ENCODE results near the gene GFI1.
"Not testable (repeated sequence)": the region's sequence is repeated elsewhere in the genome, so short reads cannot be mapped to it uniquely, and the experiment has no call there.

GFI1 gene

DNA sequence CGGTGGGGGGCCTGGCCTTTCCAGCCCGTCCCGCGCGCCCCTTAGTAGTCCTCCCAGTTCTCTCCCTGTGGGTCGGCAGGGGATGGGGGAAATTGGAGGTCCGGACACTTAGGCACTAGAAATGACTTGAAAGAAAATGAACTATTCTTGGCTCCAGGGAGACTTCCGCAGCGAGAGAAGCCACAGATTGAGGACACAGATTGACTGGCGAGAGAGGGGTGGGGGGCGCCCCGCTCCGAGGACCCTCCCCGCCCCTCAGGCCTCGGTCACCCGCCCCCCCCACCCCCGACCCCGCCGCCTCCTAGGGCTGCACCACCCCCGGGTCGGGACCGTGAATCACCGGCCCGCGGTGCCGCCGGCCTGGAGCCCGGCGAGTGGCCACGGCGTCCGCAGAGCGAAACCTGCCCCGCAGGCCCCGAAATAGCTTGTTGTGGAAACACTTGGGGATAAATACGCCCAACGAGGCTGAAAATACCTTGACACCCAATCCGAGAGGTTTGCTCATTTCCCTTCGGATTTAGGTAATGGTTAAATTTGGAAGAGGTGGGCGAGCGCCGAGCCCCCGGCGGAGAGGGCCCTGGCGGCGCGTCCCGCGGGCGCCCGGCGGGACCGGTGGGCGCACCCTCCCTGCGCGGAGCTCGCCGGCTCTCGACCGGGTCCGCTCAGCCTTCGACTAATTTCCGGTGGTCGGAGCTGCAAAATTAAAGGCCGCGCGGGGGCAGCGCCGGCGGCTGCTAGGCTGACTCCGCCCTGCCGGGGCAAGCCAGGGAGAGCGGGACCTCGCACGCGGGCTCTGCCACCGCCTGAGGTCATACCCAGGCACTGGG lies at the start of gene GFI1:
Gene GFI1, minus strand, starts transcription at position 675 of the 827 bp plus-strand sequence. CDS start 3,438 bp downstream, outside the sequence.
- no peaks in the 10 kb centered on the region for H3K36me3 ChIP-seq (replicated peaks)
- DNase-seq = no peak
- in situ Hi-C loops (cut with HindIII; ENCODE audit: low pct_ligation_motif_present, low sequenced_read_pairs) = no loop called here
- peak within 1 kb of the TSS; percentile 60 for H3K4me3 ChIP-seq (ENCODE audit: low read depth, low read length)
- H3K27me3 ChIP-seq (replicated peaks) = peaks cover 36% of the 10 kb centered on the region
- H3K27ac ChIP-seq = no peak within 1 kb of the TSS
- TF ChIP-seq, protein P1, sequence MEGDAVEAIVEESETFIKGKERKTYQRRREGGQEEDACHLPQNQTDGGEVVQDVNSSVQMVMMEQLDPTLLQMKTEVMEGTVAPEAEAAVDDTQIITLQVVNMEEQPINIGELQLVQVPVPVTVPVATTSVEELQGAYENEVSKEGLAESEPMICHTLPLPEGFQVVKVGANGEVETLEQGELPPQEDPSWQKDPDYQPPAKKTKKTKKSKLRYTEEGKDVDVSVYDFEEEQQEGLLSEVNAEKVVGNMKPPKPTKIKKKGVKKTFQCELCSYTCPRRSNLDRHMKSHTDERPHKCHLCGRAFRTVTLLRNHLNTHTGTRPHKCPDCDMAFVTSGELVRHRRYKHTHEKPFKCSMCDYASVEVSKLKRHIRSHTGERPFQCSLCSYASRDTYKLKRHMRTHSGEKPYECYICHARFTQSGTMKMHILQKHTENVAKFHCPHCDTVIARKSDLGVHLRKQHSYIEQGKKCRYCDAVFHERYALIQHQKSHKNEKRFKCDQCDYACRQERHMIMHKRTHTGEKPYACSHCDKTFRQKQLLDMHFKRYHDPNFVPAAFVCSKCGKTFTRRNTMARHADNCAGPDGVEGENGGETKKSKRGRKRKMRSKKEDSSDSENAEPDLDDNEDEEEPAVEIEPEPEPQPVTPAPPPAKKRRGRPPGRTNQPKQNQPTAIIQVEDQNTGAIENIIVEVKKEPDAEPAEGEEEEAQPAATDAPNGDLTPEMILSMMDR (IDR thresholded peaks at IDR 0.05; ENCODE audit: low read depth, low read length, missing control alignments) = no peak

DNA sequence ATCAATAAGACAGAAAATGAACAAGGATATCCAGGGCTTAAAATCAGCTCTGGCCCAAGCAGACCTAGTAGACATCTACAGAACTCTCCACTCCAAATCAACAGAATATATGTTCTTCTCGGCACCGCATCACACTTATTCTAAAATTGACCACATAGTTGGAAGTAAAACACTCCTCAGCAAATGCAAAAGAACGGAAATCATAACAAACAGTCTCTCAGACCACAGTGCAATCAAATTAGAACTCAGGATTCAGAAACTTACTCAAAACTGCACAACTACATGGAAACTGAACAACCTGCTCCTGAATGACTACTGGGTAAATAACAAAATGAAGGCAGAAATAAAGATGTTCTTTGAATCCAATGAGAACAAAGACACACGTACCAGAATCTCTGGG lies 45.6 kb upstream of the GFI1 start:
- H3K27me3 ChIP-seq (replicated peaks); H3K27ac ChIP-seq; in situ Hi-C loops (cut with HindIII; ENCODE audit: low pct_ligation_motif_present, low sequenced_read_pairs); DNase-seq; H3K4me3 ChIP-seq (ENCODE audit: low read depth, low read length); H3K36me3 ChIP-seq (replicated peaks): not testable (repeated sequence)

DNA sequence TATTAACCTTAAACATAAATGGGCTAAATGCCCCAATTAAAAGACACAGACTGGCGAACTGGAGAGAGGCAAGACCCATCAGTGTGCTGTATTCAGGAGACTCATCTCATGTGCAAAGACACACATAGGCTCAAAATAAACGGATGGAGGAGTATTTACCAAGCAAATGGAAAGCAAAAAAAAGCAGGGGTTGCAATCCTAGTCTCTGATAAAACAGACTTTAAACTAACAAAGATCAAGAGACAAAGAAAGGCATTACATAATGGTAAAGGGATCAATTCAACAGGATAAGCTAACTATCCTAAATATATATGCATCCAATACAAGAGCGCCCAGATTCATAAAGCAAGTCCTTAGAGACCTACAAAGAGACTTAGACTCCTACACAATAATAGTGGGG lies 45.2 kb upstream of the GFI1 start:
- H3K27me3 ChIP-seq (replicated peaks); DNase-seq; in situ Hi-C loops (cut with HindIII; ENCODE audit: low pct_ligation_motif_present, low sequenced_read_pairs); H3K36me3 ChIP-seq (replicated peaks); H3K27ac ChIP-seq; H3K4me3 ChIP-seq (ENCODE audit: low read depth, low read length): not testable (repeated sequence)

DNA sequence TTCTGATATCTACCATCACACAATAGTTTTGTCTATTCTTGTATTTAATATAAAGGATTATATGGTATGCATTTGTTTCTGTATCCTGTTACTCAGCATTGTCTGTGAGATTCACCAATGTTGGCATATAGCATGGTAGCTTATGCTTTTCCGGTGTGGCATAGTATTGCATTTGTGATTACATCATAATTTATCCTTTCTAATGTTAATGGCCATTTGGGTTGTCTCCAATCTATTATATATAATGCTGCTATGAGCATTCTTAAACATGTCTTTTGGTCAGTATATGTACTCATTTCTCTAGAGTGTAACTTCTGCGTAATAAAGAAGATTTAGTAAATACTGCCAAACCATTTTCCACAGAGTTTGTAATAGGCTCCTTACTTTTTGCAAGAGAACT lies 40.9 kb upstream of the GFI1 start:
- H3K27me3 ChIP-seq (replicated peaks) = no peaks in the 10 kb centered on the region
- TF ChIP-seq, protein P1 (IDR thresholded peaks at IDR 0.05; ENCODE audit: low read depth, low read length, missing control alignments) = no peak
- in situ Hi-C loops (cut with HindIII; ENCODE audit: low pct_ligation_motif_present, low sequenced_read_pairs) = no loop called here
- H3K36me3 ChIP-seq (replicated peaks) = peaks cover 3% of the 10 kb centered on the region
- H3K4me3 ChIP-seq (ENCODE audit: low read depth, low read length) = no peak overlapping the region
- no peak for DNase-seq
- no peak overlapping the region for H3K27ac ChIP-seq

DNA sequence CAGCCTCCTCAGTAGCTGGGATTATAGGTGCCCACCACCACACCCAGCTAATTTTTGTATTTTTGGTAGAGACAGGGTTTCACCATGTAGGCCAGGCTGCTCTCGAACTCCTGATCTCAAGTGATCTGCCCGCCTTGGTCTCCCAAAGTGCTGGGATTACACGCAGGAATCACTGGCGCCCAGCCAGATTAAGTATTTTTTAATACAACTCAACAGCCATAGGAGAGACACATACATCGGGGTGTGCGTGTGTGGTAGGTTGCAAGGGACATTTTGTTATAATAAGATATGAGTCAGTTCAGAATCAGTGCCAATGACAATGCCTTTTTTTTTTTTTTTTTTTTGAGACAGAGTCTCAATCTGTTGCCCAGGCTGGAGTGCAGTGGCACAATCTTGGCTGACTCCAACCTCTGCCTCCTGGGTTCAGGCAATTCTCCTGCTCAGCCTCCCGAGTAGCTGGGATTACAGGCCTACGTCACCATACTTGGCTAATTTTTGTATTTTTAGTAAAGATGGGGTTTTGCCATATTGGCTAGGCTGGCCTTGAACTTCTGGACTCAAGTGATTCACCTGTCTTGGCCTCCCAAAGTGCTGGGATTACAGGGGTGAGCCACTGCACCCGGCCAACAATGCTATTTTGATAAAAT lies 38.3 kb upstream of the GFI1 start:
- H3K4me3 ChIP-seq (ENCODE audit: low read depth, low read length); H3K27me3 ChIP-seq (replicated peaks); H3K27ac ChIP-seq; in situ Hi-C loops (cut with HindIII; ENCODE audit: low pct_ligation_motif_present, low sequenced_read_pairs); H3K36me3 ChIP-seq (replicated peaks): not testable (repeated sequence)
- DNase-seq = peak; percentile 27

DNA sequence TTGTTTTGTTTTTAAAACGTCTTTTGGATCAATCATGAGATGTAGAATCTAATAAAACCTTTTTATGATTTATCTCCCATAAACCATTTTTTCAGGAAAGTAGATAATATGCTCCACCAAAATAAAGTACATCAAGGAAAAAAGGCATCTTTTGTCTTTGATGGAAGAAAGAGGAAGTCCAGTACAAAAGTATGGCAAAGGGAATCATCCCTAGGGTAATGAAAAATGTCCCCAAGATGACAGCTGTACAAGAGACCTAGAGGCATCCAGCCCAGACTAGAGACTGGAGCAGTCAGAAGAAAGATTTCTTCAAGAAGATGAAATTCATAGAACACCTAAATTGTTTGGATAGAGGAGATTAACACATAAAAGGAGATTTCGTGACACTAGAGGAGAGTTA lies 32.3 kb upstream of the GFI1 start:
- Histone ChIP-seq H3K36me3 (replicated peaks) (peaks cover 3% of the 10 kb centered on the region), H3K4me3 (ENCODE audit: low read depth, low read length) (no peak overlapping the region), H3K27me3 (replicated peaks) (no peaks in the 10 kb centered on the region), H3K27ac (no peak overlapping the region)
- DNase-seq = no peak
- TF ChIP-seq, protein P1 (IDR thresholded peaks at IDR 0.05; ENCODE audit: low read depth, low read length, missing control alignments) = no peak
- in situ Hi-C loops (cut with HindIII; ENCODE audit: low pct_ligation_motif_present, low sequenced_read_pairs) = no loop called here

DNA sequence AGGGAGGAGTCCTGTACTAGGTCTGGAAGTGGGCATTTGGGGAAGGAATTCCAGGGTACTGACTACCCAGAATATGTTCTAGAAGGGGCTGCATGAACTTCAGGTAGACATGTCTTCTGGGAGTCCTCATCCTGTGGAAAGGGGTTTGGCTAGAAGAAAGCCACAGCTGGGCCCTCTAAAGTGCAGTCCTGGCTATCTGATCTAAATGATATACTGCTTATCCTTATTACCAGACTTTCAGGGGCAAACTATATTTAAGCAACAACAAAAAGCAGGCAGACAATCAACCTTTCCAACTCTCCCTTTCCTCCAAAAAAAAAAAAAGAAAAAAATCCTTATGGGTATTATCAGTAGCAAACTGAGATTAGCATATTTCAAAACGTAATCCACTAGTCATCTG lies 29.8 kb upstream of the GFI1 start:
- Histone ChIP-seq H3K36me3 (replicated peaks) (peaks cover 3% of the 10 kb centered on the region), H3K4me3 (ENCODE audit: low read depth, low read length) (no peak overlapping the region), H3K27ac (no peak overlapping the region), H3K27me3 (replicated peaks) (no peaks in the 10 kb centered on the region)
- in situ Hi-C loops (cut with HindIII; ENCODE audit: low pct_ligation_motif_present, low sequenced_read_pairs) = no loop called here
- TF ChIP-seq, protein P1 (IDR thresholded peaks at IDR 0.05; ENCODE audit: low read depth, low read length, missing control alignments) = no peak
- no peak for DNase-seq

Data from brain microvascular endothelial cell (primary cell).